CD4-positive, alpha-beta T cell treated with Interleukin-17A for 4 hours (primary cell): ENCODE measurements around the gene MEX3D.
A peak's percentile ranks its signal among the peaks of the same experiment; 100 is the strongest.

Experiments
- DNase-seq: peaks from one replicate; pipeline ENCODE4 v3.0.0-alpha.2; 2020; ENCODE audit warnings: mixed read lengths

MEX3D gene

GRCh38 chr19:1592755-1593500, 24.8 kb upstream of the MEX3D start, which contains the start of gene MBD3:
Gene MBD3, minus strand, starts transcription at chr19:1592865. Its CDS starts 234 bp downstream, at chr19:1592631.
- DNase-seq: peak; percentile 94

- DNase-seq: peak; percentile 89
Measured at GRCh38 chr19:1592024-1592754, 24.1 kb upstream of the MEX3D start.

GRCh38 chr19:1591421-1592023, 23.4 kb upstream of the MEX3D start:
- DNase-seq: no peak

- peak; percentile 29 for DNase-seq
Measured at GRCh38 chr19:1590641-1591397, 22.7 kb upstream of the MEX3D start.

GRCh38 chr19:1587872-1588271, 19.7 kb upstream of the MEX3D start:
- no peak for DNase-seq

GRCh38 chr19:1585243-1585580, 17.1 kb upstream of the MEX3D start:
- DNase-seq: no peak

GRCh38 chr19:1584500-1585242, 16.5 kb upstream of the MEX3D start:
- DNase-seq: no peak

GRCh38 chr19:1582201-1582600, 14.1 kb upstream of the MEX3D start:
- DNase-seq: no peak

GRCh38 chr19:1580957-1581356, 12.8 kb upstream of the MEX3D start:
- DNase-seq: no peak

- DNase-seq: no peak
Measured at GRCh38 chr19:1580382-1580781, 12.3 kb upstream of the MEX3D start.

GRCh38 chr19:1579222-1579621, 11.1 kb upstream of the MEX3D start:
- DNase-seq: no peak

GRCh38 chr19:1577929-1578618, 9.9 kb upstream of the MEX3D start:
- no peak for DNase-seq

- no peak for DNase-seq
Measured at GRCh38 chr19:1577090-1577928, 9.2 kb upstream of the MEX3D start.

- no peak for DNase-seq
Measured at GRCh38 chr19:1576242-1577089, 8.3 kb upstream of the MEX3D start.

- DNase-seq: no peak
Measured at GRCh38 chr19:1575323-1576241, 7.5 kb upstream of the MEX3D start.

GRCh38 chr19:1574354-1575136, 6.4 kb upstream of the MEX3D start:
- no peak for DNase-seq

GRCh38 chr19:1572795-1573194, 4.7 kb upstream of the MEX3D start:
- no peak for DNase-seq

- no peak for DNase-seq
Measured at GRCh38 chr19:1571358-1571757, 3.2 kb upstream of the MEX3D start.
